ENCODE data around the gene ARSB.

The ARSB gene

DNA sequence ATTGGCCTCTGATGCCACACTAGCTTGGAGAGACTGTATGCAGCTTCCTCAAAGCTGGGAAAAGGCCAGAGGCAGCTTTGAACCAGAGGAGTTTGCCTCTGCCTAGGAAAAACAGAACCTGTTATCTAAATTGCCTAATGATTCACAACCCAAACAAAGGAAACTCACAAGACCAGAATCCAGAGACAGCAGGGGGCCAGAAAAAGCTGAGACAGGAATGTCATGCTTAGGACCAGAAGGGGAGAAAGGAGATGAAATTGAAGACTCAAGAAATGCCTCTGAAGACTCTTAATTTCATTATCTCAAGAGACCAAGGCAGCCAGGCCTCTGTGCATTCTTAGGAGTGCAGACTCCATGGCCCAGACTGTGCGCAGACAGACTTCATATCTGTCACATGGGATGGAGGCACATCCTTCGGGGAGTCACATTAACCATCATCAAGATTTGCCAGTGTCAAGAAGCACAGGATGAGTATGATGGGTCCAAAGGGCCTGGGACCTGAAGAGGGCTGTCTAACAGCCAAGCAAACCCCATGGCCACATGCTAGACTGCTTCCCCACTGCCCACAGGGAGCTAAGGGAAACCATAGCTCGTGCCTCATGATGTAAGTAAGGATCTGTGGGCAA lies 57.3 kb downstream of the ARSB start:
- Histone ChIP-seq H3K4me3 (ENCODE audit: low read length) (peak overlapping the region; percentile 19), H3K27ac (ENCODE audit: low read length) (peak overlapping the region; percentile 38), H3K4me1 (ENCODE audit: control insufficient read depth, low read depth, low read length) (peaks cover 43% of the 10 kb centered on the region), H3K27me3 (ENCODE audit: control insufficient read depth, insufficient read depth, low read length) (no peaks in the 10 kb centered on the region), H3K36me3 (ENCODE audit: control insufficient read depth, low read depth, low read length) (no peaks in the 10 kb centered on the region), H3K9me3 (ENCODE audit: control insufficient read depth, low read depth, low read length) (no peaks in the 10 kb centered on the region), H3K9ac (ENCODE audit: low read length) (no peak overlapping the region)

DNA sequence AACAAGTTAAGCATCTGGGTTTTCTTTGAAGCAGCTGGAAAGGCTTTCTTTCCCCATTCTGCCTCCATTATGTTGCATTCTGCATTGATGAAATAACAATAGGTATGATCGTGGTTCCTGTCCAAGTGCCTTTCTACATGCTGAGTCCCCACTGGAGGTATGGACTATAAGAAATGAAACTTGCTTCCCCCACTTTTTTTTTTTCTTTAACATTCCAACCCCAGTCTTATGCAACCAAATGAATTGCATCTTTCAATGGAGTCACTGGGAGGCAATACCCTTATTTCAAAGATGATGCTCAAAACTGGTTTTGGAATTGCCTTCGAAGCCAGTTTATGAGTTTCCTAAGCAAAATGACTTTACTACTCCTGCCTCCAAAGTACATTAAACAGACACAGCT lies 58.9 kb downstream of the ARSB start:
- peaks cover 43% of the 10 kb centered on the region for H3K4me1 ChIP-seq (ENCODE audit: control insufficient read depth, low read depth, low read length)

DNA sequence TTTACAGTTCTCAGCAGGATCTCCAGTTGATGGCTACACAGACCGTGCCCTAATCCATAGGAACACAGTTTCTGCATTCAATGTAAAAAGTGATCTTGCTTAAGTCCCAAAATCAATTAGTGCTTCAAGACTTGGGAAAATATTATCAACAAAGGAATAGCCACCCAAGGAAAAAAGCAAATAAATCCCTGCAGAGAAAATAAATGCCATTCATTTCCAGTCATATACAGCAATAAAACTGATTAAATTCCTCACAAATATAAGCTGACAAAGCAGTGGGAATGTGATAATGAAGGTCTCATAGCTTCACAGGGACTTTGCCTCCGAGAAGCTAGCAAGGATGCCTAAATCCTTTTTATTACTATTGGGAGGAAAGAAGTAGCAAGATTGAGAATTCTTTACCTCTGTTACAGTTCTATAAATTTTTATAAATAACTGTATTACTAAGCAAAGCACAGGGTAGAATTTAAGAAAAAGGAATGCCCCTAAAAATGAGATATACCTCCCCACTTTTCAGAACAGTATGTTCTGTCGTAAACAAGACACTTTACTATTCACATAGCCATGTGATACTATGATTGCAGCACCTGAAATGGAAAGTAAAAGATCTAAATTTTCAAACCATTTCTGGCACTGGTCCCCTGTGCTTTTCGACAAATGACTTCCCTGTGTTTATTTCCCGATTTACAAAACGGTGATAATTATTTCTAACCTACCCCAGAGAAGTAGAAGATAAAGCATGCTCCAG lies 59.8 kb downstream of the ARSB start:
- no peaks in the 10 kb centered on the region for H3K27me3 ChIP-seq (ENCODE audit: control insufficient read depth, insufficient read depth, low read length)
- no peaks in the 10 kb centered on the region for H3K36me3 ChIP-seq (ENCODE audit: control insufficient read depth, low read depth, low read length)
- H3K4me3 ChIP-seq (ENCODE audit: low read length), result no peak overlapping the region
- H3K9me3 ChIP-seq (ENCODE audit: control insufficient read depth, low read depth, low read length), result no peaks in the 10 kb centered on the region
- peaks cover 37% of the 10 kb centered on the region for H3K4me1 ChIP-seq (ENCODE audit: control insufficient read depth, low read depth, low read length)
- no peak overlapping the region for H3K9ac ChIP-seq (ENCODE audit: low read length)
- no peak overlapping the region for H3K27ac ChIP-seq (ENCODE audit: low read length)

More for the DNA sequence above, 58.9 kb downstream of the ARSB start:
- Histone ChIP-seq H3K27ac (ENCODE audit: low read length) (no peak overlapping the region), H3K9me3 (ENCODE audit: control insufficient read depth, low read depth, low read length) (no peaks in the 10 kb centered on the region), H3K36me3 (ENCODE audit: control insufficient read depth, low read depth, low read length) (no peaks in the 10 kb centered on the region), H3K9ac (ENCODE audit: low read length) (no peak overlapping the region), H3K4me3 (ENCODE audit: low read length) (no peak overlapping the region), H3K27me3 (ENCODE audit: control insufficient read depth, insufficient read depth, low read length) (no peaks in the 10 kb centered on the region)

DNA sequence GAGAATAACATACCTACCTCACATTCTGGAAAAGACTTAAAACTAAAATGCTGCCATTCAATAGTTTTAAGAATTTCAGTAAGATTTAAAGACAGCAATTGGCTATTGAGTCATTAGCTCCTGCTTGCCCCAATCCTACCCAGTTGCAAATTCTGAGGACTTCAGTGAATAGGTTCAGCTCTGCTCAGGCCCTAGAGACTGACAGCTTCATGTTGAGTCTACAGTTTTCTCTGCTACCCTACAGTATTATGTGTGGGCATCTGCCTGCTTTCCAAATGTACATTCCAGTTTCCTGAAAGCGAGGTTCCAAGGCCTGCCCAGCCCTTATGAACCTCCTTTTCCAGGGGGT lies 61.5 kb downstream of the ARSB start:
- Histone ChIP-seq H3K27me3 (ENCODE audit: control insufficient read depth, insufficient read depth, low read length) (no peaks in the 10 kb centered on the region), H3K9me3 (ENCODE audit: control insufficient read depth, low read depth, low read length) (no peaks in the 10 kb centered on the region), H3K36me3 (ENCODE audit: control insufficient read depth, low read depth, low read length) (no peaks in the 10 kb centered on the region), H3K4me1 (ENCODE audit: control insufficient read depth, low read depth, low read length) (peaks cover 33% of the 10 kb centered on the region), H3K27ac (ENCODE audit: low read length) (no peak overlapping the region), H3K4me3 (ENCODE audit: low read length) (no peak overlapping the region), H3K9ac (ENCODE audit: low read length) (no peak overlapping the region)

DNA sequence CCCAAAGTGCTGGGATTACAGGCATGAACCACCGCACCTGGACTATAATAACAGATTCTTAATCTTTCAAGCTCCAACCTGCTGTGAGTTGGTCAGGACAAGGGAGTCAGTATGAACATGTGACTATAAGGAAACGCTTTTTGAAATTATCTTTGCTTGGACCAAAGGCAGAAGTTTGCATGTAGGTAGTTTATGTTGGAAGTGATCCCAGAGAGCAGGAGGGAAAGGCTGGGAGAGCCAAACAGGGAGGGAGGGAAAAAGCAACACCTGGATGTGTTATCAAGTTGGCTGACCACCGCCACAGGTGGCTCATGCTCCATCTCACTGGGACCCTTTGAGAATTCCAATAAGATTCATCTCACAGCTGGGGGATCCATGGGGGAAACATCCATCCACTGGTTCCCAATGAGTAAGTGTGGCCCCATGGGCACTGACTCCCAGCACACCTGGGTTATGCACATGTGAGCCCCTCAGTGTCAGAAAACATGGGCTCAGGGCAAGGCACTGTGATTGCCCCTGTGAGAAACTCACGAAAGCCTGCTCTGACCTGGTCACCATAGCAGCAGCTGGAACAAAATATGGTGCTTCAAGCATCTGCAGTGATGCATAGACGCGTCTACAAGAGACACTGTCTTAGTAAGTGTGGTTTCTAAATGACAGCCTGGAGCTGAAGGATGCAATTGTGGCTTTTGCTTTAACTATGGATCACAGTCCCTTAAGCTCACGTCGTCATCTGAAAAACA lies 62.1 kb downstream of the ARSB start:
- no peak overlapping the region for H3K27ac ChIP-seq (ENCODE audit: low read length)
- H3K9me3 ChIP-seq (ENCODE audit: control insufficient read depth, low read depth, low read length), result no peaks in the 10 kb centered on the region
- H3K27me3 ChIP-seq (ENCODE audit: control insufficient read depth, insufficient read depth, low read length), result no peaks in the 10 kb centered on the region
- H3K36me3 ChIP-seq (ENCODE audit: control insufficient read depth, low read depth, low read length), result no peaks in the 10 kb centered on the region
- H3K4me3 ChIP-seq (ENCODE audit: low read length), result no peak overlapping the region
- H3K4me1 ChIP-seq (ENCODE audit: control insufficient read depth, low read depth, low read length), result peaks cover 33% of the 10 kb centered on the region
- H3K9ac ChIP-seq (ENCODE audit: low read length), result no peak overlapping the region

DNA sequence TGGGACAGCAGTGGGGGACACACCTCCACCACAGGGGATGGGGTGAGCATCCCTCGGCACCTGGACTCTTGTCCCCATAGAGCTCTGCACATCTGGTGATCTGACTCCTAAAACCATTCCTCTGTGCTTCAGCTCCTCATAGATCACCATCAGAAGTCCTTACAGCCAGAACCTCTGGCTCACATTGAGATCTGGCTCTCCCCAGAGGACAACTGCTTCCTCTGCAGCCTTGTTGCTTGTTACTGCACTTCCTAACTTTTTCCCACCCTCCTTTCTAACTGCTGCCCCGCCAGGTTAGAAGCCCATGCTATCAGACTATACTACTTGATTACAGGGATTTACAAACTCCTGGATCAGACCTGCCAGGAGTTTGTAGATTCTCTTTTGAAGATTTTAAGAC lies 64.5 kb downstream of the ARSB start:
- Histone ChIP-seq H3K36me3 (ENCODE audit: control insufficient read depth, low read depth, low read length) (no peaks in the 10 kb centered on the region), H3K27ac (ENCODE audit: low read length) (no peak overlapping the region), H3K27me3 (ENCODE audit: control insufficient read depth, insufficient read depth, low read length) (no peaks in the 10 kb centered on the region), H3K9ac (ENCODE audit: low read length) (no peak overlapping the region), H3K9me3 (ENCODE audit: control insufficient read depth, low read depth, low read length) (no peaks in the 10 kb centered on the region), H3K4me1 (ENCODE audit: control insufficient read depth, low read depth, low read length) (peaks cover 10% of the 10 kb centered on the region), H3K4me3 (ENCODE audit: low read length) (no peak overlapping the region)

DNA sequence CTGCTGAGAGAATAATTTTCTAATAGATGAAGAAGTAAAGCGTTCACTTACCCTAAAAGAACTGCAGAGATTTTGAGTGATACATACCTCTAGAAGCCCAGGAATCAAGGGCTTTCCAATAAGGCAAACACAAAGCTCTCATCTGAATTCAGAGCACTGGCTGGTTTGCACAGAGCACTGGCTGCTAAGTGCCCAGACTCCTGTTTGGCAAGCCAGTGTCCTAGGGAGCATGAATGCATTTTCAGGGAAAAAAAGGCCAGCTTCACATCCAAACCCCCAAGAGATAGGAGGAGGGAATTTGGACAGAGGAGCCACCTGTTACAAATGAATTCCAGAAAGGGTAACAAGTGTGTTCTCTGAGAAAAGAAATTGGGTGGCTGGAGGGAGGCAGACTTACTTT lies 65.3 kb downstream of the ARSB start:
- H3K4me1 ChIP-seq (ENCODE audit: control insufficient read depth, low read depth, low read length), result peaks cover 2% of the 10 kb centered on the region
- no peaks in the 10 kb centered on the region for H3K36me3 ChIP-seq (ENCODE audit: control insufficient read depth, low read depth, low read length)
- no peak overlapping the region for H3K9ac ChIP-seq (ENCODE audit: low read length)
- H3K27me3 ChIP-seq (ENCODE audit: control insufficient read depth, insufficient read depth, low read length), result no peaks in the 10 kb centered on the region
- H3K9me3 ChIP-seq (ENCODE audit: control insufficient read depth, low read depth, low read length), result no peaks in the 10 kb centered on the region
- no peak overlapping the region for H3K4me3 ChIP-seq (ENCODE audit: low read length)
- H3K27ac ChIP-seq (ENCODE audit: low read length), result no peak overlapping the region

DNA sequence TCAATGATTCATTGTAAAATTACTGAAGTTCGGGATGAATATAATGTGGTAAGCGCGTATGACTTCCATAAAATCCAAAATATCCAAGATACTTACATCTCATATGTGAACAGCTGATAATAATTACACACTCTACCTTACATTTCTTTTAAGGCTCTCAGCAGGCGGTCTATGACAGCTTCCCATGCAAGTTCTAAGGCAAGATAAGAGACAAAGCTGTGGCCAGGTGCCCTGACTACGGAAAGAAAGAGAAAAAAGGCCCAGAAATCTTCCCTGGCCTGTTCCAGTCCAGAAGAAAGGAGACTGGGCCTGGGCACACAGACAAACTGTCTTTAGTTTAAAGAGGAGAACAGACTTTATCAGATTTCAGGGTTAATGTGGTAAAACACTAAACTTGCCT lies 69.1 kb downstream of the ARSB start:
- Histone ChIP-seq H3K9me3 (ENCODE audit: control insufficient read depth, low read depth, low read length) (no peaks in the 10 kb centered on the region), H3K4me1 (ENCODE audit: control insufficient read depth, low read depth, low read length) (no peaks in the 10 kb centered on the region), H3K4me3 (ENCODE audit: low read length) (no peak overlapping the region)

DNA sequence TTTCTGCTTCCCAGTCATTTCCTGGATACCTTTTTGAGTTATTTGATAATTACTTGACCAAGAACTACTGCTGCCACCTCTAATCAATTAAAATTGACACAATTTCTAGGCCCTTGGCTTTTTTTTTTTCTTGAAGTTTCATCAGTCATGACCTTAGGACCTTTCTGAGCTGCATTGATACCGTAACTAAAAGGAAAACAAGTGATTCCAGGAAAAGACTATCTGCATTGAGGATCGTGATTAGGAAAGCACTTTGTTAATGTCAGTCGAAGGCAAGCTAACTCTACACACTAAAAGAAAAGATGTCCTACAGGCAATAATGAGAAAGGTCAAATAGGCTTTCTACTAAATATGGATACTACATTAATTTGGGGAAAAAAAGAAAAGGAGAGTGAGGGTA lies 69.9 kb downstream of the ARSB start:
- Histone ChIP-seq H3K4me3 (ENCODE audit: low read length) (no peak overlapping the region), H3K27me3 (ENCODE audit: control insufficient read depth, insufficient read depth, low read length) (no peaks in the 10 kb centered on the region), H3K4me1 (ENCODE audit: control insufficient read depth, low read depth, low read length) (no peaks in the 10 kb centered on the region), H3K9me3 (ENCODE audit: control insufficient read depth, low read depth, low read length) (no peaks in the 10 kb centered on the region), H3K36me3 (ENCODE audit: control insufficient read depth, low read depth, low read length) (no peaks in the 10 kb centered on the region), H3K9ac (ENCODE audit: low read length) (no peak overlapping the region), H3K27ac (ENCODE audit: low read length) (no peak overlapping the region)

More for the DNA sequence above, 69.1 kb downstream of the ARSB start:
- H3K9ac ChIP-seq (ENCODE audit: low read length), result no peak overlapping the region
- no peaks in the 10 kb centered on the region for H3K36me3 ChIP-seq (ENCODE audit: control insufficient read depth, low read depth, low read length)
- no peak overlapping the region for H3K27ac ChIP-seq (ENCODE audit: low read length)
- no peaks in the 10 kb centered on the region for H3K27me3 ChIP-seq (ENCODE audit: control insufficient read depth, insufficient read depth, low read length)

DNA sequence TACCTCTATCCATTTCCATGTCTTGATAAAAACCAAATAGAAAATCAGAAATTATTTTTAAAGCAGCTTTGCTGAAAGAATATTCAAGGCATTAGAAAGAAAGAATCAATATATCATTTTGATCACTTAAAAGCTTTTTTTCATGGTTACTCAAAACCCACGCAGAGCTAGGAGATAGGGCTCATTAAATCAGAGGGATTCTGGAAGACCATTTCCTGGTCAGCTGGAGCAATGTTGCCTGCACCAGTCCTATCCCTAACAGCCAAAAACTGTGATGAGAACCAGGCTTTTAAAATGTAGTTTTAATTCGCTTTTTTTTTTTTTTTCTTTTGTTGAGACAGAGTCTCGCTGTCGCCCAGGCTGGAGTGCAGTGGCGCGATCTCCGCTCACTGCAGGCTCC lies 72.3 kb downstream of the ARSB start:
- Histone ChIP-seq H3K4me1 (ENCODE audit: control insufficient read depth, low read depth, low read length) (peaks cover 8% of the 10 kb centered on the region), H3K9me3 (ENCODE audit: control insufficient read depth, low read depth, low read length) (no peaks in the 10 kb centered on the region), H3K36me3 (ENCODE audit: control insufficient read depth, low read depth, low read length) (no peaks in the 10 kb centered on the region), H3K4me3 (ENCODE audit: low read length) (no peak overlapping the region), H3K27me3 (ENCODE audit: control insufficient read depth, insufficient read depth, low read length) (no peaks in the 10 kb centered on the region), H3K27ac (ENCODE audit: low read length) (no peak overlapping the region), H3K9ac (ENCODE audit: low read length) (no peak overlapping the region)

DNA sequence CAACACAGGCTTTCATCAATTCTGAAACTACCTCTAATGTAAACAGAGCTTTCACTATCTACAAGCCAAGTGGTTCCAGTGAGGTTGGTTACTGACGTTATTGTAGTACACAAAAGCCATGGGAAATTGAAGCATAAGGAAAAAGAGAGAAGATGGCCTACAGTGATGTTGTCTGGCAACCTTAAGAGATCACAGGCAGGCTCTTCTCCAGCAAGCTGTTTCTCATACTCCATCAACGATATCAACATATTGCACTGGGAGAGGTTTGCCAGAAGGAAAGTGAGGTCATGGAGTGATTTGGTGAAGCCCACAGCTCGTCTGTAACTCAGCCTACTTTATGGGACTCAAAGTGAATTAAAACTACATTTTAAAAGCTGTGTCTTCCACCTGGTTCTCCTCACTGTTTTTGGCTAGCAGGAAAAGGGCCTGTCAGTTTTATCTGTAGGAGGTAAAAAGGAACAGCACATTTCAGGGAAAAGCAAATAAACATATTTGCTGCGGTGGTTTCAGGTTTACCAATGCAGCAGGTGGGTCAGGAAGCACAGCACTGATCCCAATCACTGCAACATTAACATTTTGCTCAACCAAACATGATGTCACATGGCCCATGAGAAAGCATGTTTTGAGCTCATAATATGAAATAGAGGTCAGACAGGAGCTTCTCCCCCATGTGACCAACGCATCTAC lies 72.9 kb downstream of the ARSB start:
- peaks cover 8% of the 10 kb centered on the region for H3K4me1 ChIP-seq (ENCODE audit: control insufficient read depth, low read depth, low read length)
- no peaks in the 10 kb centered on the region for H3K36me3 ChIP-seq (ENCODE audit: control insufficient read depth, low read depth, low read length)
- no peaks in the 10 kb centered on the region for H3K9me3 ChIP-seq (ENCODE audit: control insufficient read depth, low read depth, low read length)
- no peak overlapping the region for H3K9ac ChIP-seq (ENCODE audit: low read length)
- H3K27me3 ChIP-seq (ENCODE audit: control insufficient read depth, insufficient read depth, low read length), result no peaks in the 10 kb centered on the region
- no peak overlapping the region for H3K27ac ChIP-seq (ENCODE audit: low read length)
- H3K4me3 ChIP-seq (ENCODE audit: low read length), result no peak overlapping the region
